Measurements from ENCODE around the gene COX10.
A peak's percentile ranks its signal among the peaks of the same experiment; 100 is the strongest.
"Not testable (repeated sequence)": the region's sequence is repeated elsewhere in the genome, so short reads cannot be mapped to it uniquely, and the experiment has no call there.

Gene COX10

GRCh38 chr17:14186443-14186842 is 117.1 kb downstream of the COX10 start:
- DNase-seq: not testable (repeated sequence)

- DNase-seq: not testable (repeated sequence)
Measured at GRCh38 chr17:14190774-14191173, 121.5 kb downstream of the COX10 start.

DNA sequence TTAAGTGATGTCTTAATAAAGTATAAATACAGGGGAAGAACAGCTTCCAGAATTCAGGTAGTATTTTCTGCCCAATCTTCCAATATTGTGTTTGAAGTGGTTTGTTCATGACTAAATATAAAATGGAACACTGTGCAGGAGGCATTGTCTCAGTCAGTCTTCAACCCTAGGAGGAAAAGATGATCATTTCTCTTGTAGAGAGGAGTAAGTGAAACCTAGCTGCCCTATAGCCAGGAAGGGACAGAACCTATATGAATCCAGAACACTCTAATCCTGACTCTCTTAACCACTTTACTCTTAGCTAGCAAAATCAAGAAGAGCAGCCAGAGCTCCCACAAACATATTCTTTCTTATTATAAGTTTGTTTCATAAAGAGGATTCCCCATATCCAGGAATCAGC is 122.2 kb downstream of the COX10 start:
- DNase-seq: not testable (repeated sequence)

GRCh38 chr17:14192039-14192438 is 122.7 kb downstream of the COX10 start:
- not testable (repeated sequence) for DNase-seq

DNA sequence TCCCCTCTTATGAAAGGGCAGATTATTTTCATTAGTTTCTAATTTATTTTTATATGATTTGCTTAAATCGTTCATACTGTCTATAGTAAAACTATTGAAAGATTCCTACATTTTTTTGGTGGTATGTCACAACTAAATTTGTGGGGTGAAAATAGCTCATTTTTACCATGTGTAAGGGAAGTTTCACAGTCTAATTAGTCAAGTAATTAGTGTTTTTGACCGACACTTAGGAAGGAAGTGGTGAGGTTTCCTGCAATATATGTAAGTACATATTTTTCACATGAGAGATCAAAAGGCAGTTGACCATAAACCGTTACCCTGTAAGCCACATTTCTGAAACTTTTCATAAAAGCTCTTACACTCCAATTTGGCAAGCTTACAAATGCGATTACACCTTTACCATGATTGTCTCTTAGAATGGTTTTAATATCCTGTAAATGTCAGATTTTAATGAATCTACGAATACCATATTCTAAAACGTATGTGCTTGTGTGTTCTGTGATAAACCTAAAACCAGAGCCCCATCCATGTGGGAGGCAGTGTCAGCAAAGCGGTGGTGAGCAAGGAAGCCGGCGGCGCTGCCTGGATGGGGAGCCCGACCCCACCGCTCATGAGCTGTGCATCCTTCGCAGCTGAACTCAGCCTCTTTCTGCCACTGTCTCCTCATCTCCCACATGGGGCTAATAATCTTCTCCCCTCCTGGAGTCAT is 123.5 kb downstream of the COX10 start:
- not testable (repeated sequence) for DNase-seq

GRCh38 chr17:14196377-14196997 is 127.2 kb downstream of the COX10 start:
- no peak for DNase-seq

- no peak for DNase-seq
Measured at GRCh38 chr17:14197057-14197456, 127.8 kb downstream of the COX10 start.

DNA sequence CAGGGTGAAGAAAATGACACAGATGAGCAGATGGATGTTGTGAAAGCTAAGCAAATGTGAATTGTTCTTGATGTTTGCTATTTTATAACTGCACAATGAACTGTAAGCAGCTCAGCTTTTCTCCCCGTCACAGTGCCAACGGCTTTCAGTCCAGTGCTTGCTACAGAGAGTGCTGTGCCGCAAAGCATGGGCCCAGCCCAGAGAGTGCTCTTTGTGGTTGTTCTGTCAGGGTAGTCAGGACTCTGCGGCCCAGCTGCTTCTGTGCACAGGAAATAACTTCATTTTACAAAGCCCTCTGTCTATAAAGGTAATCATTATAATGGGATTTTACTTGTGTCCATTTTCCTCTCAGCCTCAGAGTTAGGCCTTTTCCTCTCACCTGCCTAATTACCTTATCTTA is 128.3 kb downstream of the COX10 start:
- DNase-seq: no peak

DNA sequence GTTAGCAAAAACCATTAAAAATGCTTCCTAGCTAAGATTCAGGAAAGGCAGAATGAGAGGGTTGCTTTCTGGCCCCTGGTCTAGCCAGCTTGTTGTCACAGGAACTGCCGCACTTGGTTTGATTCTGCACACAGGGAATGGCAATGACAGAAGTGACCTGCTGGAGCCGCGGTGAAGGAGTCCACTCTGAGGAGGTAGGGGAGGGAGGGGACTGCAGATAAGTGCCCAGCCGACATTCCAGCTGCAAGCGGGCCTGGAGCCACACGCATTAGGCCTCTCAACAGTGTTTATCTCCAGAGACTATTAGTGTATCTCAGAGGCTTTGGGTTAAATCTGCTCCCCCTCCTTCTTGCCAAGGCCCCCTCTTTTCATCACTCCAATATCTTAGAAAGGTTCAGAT is 128.7 kb downstream of the COX10 start:
- peak; percentile 14 for DNase-seq

DNA sequence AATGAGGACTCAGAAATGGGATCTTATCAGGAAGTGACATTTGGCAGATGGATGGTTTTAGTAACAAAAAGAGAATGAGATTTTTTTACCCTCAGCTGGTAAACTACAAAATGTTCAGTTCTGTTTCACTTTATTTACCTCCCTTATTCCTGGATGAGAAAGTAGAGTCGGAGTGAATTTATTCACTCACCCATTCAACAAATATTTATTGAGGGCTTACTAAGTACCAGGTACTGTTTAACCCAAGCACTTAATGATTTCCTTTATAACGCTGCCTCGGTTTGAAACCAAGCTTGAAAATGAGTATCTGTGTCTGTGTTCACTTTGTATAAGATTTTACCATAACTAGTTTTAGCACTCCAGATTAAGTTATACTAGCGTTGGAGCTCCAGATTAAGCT is 129.3 kb downstream of the COX10 start:
- DNase-seq: no peak

DNA sequence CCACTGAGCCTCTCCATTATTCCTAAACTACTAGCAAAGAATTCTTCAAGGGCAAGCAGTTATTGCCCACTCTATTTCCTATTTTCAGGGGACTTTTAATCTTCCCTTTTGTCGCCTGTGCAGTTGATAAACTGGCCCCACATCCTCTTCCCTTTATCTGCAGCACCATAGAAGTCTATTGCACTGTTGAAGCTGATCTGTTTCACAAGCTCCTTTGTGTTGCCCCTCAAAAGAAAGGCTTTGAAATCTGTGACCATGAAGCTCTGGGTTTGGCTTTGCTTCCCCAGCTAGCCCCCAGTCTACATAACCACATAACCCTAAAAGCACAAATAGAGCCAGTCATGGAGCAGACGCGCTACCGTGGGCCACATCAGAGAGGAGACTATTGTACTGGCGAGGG is 130.3 kb downstream of the COX10 start:
- no peak for DNase-seq

GRCh38 chr17:14200354-14200753 is 131.1 kb downstream of the COX10 start:
- no peak for DNase-seq

GRCh38 chr17:14201021-14201987 is 132.0 kb downstream of the COX10 start:
- DNase-seq: no peak

GRCh38 chr17:14201988-14202380 is 132.7 kb downstream of the COX10 start:
- DNase-seq: no peak

DNA sequence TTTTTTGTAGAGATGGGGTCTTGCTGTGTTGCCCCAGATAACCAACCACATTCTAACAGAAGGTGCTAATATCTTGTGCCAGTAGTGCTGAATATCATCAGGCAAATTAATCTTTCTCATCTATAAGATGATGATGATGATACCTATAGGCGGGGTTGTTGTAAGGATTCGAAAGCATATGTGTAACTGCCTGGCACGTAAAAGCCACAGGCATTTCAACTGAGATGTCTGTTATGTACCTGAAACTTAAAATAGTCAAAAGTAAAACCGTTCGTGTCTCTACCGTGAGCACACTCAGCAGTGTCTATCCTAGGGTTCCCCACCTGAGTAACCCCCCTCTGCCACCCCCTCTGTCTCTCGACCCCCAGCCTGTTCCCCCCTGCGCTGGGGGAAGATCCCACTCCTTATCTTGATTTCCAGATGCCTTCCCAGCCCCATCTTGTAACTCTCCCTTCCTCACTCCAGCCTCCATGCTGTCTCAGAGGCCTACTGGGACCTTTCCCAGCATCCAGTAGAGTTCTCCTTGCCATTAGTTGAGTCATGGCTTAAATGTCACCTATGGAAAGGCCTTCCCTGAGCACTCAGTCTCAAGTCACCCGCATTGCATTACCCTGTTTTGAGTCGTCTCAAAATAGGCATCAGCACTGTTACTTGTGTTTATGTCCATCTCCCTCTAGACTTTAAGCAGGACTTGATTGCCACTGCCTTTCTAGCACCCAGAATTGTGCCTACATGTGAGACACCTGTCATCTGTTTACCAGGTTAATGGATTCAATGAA is 133.3 kb downstream of the COX10 start:
- DNase-seq: no peak

DNA sequence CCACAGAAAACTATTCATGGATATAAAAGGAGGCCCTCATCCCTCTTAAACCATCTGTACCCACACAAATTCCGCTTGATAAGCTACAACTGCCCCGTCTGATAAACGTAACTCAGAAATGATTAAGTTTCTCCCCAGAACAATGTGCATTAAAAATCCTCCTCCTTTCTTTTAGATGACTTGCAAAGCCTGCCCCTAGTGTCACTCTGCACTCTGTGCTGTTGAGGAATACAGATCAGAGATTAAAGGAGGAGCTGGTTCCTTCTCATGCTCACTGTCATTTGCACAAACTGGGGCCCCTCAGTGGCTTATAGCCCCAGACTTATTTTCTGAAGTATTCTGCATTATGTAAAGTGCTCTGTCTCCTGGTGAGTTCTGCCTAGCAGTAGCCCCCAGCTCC is 134.1 kb downstream of the COX10 start:
- no peak for DNase-seq

DNA sequence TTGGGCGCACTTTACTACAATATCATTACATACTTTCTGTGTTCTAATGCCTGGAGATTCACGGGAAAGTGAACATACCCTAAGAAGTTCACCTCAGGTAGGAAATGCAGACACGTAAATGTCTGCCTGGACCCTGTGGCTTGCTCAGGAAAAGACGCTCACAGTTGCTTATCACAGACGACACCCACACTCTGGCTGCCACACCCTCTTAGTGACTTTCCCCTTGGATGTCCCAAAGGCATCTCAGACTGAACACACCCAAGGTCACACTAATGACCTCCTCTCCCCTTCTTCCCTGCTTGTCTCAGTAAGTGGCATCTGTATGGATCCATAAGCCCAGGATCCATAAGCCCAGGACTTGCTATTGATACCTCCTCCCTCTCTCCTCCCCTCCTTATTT is 134.8 kb downstream of the COX10 start:
- no peak for DNase-seq

GRCh38 chr17:14204546-14204945 is 135.2 kb downstream of the COX10 start:
- DNase-seq: no peak

DNA sequence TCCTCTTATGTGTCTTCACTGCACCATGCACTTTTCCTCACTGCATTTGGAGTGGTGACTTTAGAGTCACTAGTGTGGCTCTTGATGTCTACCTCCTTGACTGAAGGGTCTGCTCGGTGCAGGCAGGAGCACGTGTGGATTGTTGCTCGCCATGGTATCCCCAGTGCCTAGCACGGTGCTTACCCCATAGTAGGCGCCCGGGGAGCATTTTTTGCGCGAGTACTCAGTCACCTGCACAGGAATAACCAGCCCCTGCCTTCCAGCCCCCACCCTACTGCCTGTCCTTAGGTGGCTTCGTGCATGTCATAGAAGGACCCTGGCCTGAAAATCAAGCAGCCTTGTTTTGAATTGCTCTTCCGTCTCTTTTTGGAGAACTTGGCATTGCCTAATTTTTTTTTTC is 136.1 kb downstream of the COX10 start:
- DNase-seq: no peak

GRCh38 chr17:14205992-14206461 is 136.7 kb downstream of the COX10 start:
- no peak for DNase-seq

DNA sequence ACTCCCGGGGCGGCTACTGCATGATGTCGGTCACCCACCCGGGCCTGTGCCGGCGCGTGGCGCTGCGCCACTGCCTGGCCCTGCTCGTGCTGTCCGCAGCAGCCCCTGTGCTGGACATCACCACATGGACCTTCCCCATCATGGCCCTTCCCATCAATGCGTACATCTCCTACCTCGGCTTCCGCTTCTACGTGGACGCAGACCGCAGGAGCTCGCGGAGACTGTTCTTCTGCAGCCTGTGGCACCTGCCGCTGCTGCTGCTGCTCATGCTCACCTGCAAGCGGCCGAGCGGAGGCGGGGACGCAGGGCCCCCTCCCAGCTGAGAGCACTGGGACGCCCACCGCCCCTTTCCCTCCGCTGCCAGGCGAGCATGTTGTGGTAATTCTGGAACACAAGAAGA is 137.6 kb downstream of the COX10 start:
- DNase-seq: no peak

DNA sequence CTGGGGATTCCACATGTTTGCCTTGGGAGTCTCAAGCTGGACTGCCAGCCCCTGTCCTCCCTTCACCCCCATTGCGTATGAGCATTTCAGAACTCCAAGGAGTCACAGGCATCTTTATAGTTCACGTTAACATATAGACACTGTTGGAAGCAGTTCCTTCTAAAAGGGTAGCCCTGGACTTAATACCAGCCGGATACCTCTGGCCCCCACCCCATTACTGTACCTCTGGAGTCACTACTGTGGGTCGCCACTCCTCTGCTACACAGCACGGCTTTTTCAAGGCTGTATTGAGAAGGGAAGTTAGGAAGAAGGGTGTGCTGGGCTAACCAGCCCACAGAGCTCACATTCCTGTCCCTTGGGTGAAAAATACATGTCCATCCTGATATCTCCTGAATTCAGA is 138.5 kb downstream of the COX10 start:
- no peak for DNase-seq

- DNase-seq: no peak
Measured at GRCh38 chr17:14209215-14209614, 139.9 kb downstream of the COX10 start.

All from NCI-H510A treated with DMSO at 0.1 percent for 48 hours (cell line).